SK-N-SH (cell line): ENCODE results near the gene TRPM3. TPM values are rescaled to one million over a fixed set of nuclear protein-coding genes. Genes with fewer than 3 reads are reported as not detected.

Experiments
- CTCF ChIA-PET: fragments of 300-600, 350-600 bp; formaldehyde crosslinking; extraction: SDS; loops from one replicate; lab custom pipeline; 2021; lab: Yijun Ruan, JAX
- POLR2A ChIA-PET: fragments of 350-600 bp; sonication (Branson Sonifier 250); formaldehyde crosslinking; extraction: SDS; loops from one replicate; lab custom pipeline; 2020; ENCODE audit warnings: antibody characterized with exemption, inconsistent platforms; lab: Yijun Ruan, JAX
- DNase-seq: peaks from one replicate; pipeline ENCODE4 v3.0.0; 2012
- H2AFZ ChIP-seq: fragments of 200-600 bp; sonication (generic); 2 replicates; pipeline ENCODE4 v1.8.1; 2016; ENCODE audit warnings: antibody characterized with exemption, mild to moderate bottlenecking, low read depth
- H3F3A ChIP-seq: fragments of 200-600 bp; sonication (generic); replicated peaks from 2 replicates; pipeline ENCODE3; 2016; ENCODE audit warnings: antibody characterized with exemption, mild to moderate bottlenecking; ENCODE audit not compliant: insufficient read depth
- H3K27ac ChIP-seq, 2 experiments: fragments of 200-500 bp in 1 of 2; fragments of 200-600 bp in 1 of 2; sonication (Bioruptor generic) in 1 of 2; sonication (generic), shearing (Covaris generic) in 1 of 2; 2 replicates each; pipeline versions ENCODE4 v1.5.1 to v1.6.1; 2014 to 2016; ENCODE audit warnings: low read depth in 2 of 2, inconsistent platforms in 1 of 2, low read length in 1 of 2, mild to moderate bottlenecking in 1 of 2, mixed read lengths in 1 of 2
- H3K27me3 ChIP-seq: fragments of 200-600 bp; sonication (generic), shearing (Covaris generic); 2 replicates; pipeline ENCODE4 v1.6.1; 2016; ENCODE audit warnings: mixed run types; ENCODE audit not compliant: insufficient read depth
- H3K36me3 ChIP-seq, 2 experiments: fragments of 200-500 bp in 1 of 2; fragments of 200-600 bp in 1 of 2; sonication (Bioruptor generic) in 1 of 2; sonication (generic) in 1 of 2; replicated peaks in 1 of 2; 2 replicates each; pipeline versions ENCODE3 to v1.5.1; 2014 to 2016; ENCODE audit warnings: low read length in 1 of 2, mild to moderate bottlenecking in 1 of 2; ENCODE audit not compliant: insufficient read depth in 2 of 2, control insufficient read depth in 1 of 2
- H3K4me1 ChIP-seq, 2 experiments: fragments of 200-500 bp in 1 of 2; fragments of 200-600 bp in 1 of 2; sonication (Bioruptor generic) in 1 of 2; sonication (generic), shearing (Covaris generic) in 1 of 2; 2 replicates each; pipeline versions ENCODE4 v1.5.1 to v1.6.1; 2014 to 2016; ENCODE audit warnings: low read depth in 1 of 2, low read length in 1 of 2, mixed run types in 1 of 2; ENCODE audit not compliant: insufficient read depth in 2 of 2, control insufficient read depth in 1 of 2
- H3K4me2 ChIP-seq: fragments of 200-600 bp; sonication (generic), shearing (Covaris generic); 2 replicates; pipeline ENCODE4 v1.6.1; 2017; ENCODE audit warnings: mixed run types
- H3K4me3 ChIP-seq, 2 experiments: fragments of 200-500 bp in 1 of 2; fragments of 200-600 bp in 1 of 2; sonication (Bioruptor generic) in 1 of 2; sonication (generic), shearing (Covaris generic) in 1 of 2; 2 replicates each; pipeline versions ENCODE4 v1.5.1 to v1.8.1; 2014 to 2016; ENCODE audit warnings: low read depth in 2 of 2, inconsistent platforms in 1 of 2, low read length in 1 of 2, mild to moderate bottlenecking in 1 of 2, mixed read lengths in 1 of 2, moderate library complexity in 1 of 2
- H3K79me2 ChIP-seq: fragments of 200-600 bp; sonication (generic); 2 replicates; pipeline ENCODE4 v1.8.1; 2017; ENCODE audit warnings: mild to moderate bottlenecking; ENCODE audit not compliant: insufficient read depth
- H3K9ac ChIP-seq: fragments of 200-600 bp; sonication (generic); 2 replicates; pipeline ENCODE4 v1.6.1; 2017; ENCODE audit warnings: mixed run types
- H3K9me2 ChIP-seq: fragments of 200-600 bp; sonication (generic); 2 replicates; pipeline ENCODE4 v1.6.1; 2017; ENCODE audit warnings: mixed run types
- H3K9me3 ChIP-seq: fragments of 200-600 bp; sonication (generic); 2 replicates; pipeline ENCODE4 v1.6.1; 2017; ENCODE audit warnings: mixed run types, mild to moderate bottlenecking, moderate library complexity
- H4K20me1 ChIP-seq: fragments of 200-600 bp; sonication (generic); 2 replicates; pipeline ENCODE4 v1.6.1; 2017; ENCODE audit warnings: mild to moderate bottlenecking, mixed run types; ENCODE audit not compliant: insufficient read depth
- CHD2 ChIP-seq: fragments of 150-350 bp; IDR thresholded peaks from 2 replicates; pipeline ENCODE4 v1.6.1; 2018; ENCODE audit warnings: low read length; ENCODE audit not compliant: partially characterized antibody
- EP300 ChIP-seq, 2 experiments: IDR thresholded peaks; 2 replicates each; pipeline versions ENCODE4 v1.4.0 to v1.6.1; 2012; ENCODE audit warnings: borderline replicate concordance in 1 of 2, low read depth in 1 of 2, low read length in 1 of 2
- FOSL2 ChIP-seq: IDR thresholded peaks from 2 replicates; pipeline ENCODE4 v1.4.0; 2012; ENCODE audit warnings: low read depth, mild to moderate bottlenecking, moderate library complexity, borderline replicate concordance
- FOXJ3 ChIP-seq: sonication (generic); formaldehyde crosslinking; IDR thresholded peaks from 2 replicates; pipeline ENCODE4 v1.5.1; 2020; ENCODE audit warnings: mild to moderate bottlenecking, missing genetic modification reagents
- GABPA ChIP-seq: IDR thresholded peaks from 2 replicates; pipeline ENCODE4 v1.4.0; 2012; ENCODE audit warnings: low read depth, mild to moderate bottlenecking
- GATA2 ChIP-seq: sonication (generic); formaldehyde crosslinking; IDR thresholded peaks from 2 replicates; pipeline ENCODE4 v1.5.0; 2020; ENCODE audit warnings: mild to moderate bottlenecking, missing genetic modification reagents
- IRF3 ChIP-seq: fragments of 150-350 bp; IDR thresholded peaks from 2 replicates; pipeline ENCODE4 v1.6.1; 2016; ENCODE audit warnings: mild to moderate bottlenecking, low read depth, low read length
- JUND ChIP-seq: IDR thresholded peaks from 2 replicates; pipeline ENCODE4 v1.4.0; 2012
- MAX ChIP-seq: IDR thresholded peaks from 2 replicates; pipeline ENCODE4 v1.4.0; 2012; ENCODE audit warnings: low read depth
- PBX3 ChIP-seq: IDR thresholded peaks from 2 replicates; pipeline ENCODE4; 2012
- POLR2AphosphoS5 ChIP-seq: IDR thresholded peaks from 2 replicates; pipeline ENCODE4 v1.6.1; 2012; ENCODE audit warnings: low read depth, low read length
- RFX5 ChIP-seq: IDR thresholded peaks from 2 replicates; pipeline ENCODE4 v1.6.1; 2012; ENCODE audit warnings: mild to moderate bottlenecking, improper control_type of control experiment, low read length
- RXRA ChIP-seq: IDR thresholded peaks from 2 replicates; pipeline ENCODE4 v1.4.0; 2012; ENCODE audit warnings: low read depth, mild to moderate bottlenecking, borderline replicate concordance
- SIN3A ChIP-seq: IDR thresholded peaks from 2 replicates; pipeline ENCODE4 v1.6.1; 2012; ENCODE audit warnings: low read depth, mild to moderate bottlenecking, low read length, moderate library complexity, borderline replicate concordance
- SMC3 ChIP-seq: IDR thresholded peaks from 2 replicates; pipeline ENCODE4 v1.6.1; 2012; ENCODE audit warnings: low read depth, low read length, improper control_type of control experiment
- TAF1 ChIP-seq: IDR thresholded peaks from 2 replicates; pipeline ENCODE4 v1.6.1; 2012; ENCODE audit warnings: low read depth, mild to moderate bottlenecking, low read length, moderate library complexity, borderline replicate concordance
- TCF12 ChIP-seq: IDR thresholded peaks from 2 replicates; pipeline ENCODE4 v1.4.0; 2012
- TEAD4 ChIP-seq: IDR thresholded peaks from 2 replicates; pipeline ENCODE4 v1.4.0; 2012; ENCODE audit warnings: mild to moderate bottlenecking, borderline replicate concordance; ENCODE audit not compliant: insufficient read depth
- USF1 ChIP-seq: IDR thresholded peaks from 2 replicates; pipeline ENCODE4 v1.4.0; 2012; ENCODE audit warnings: low read depth, borderline replicate concordance
- WGBS: methylation state at CpG from one replicate; pipeline ENCODE4 v1.1.6; 2017; ENCODE audit warnings: low lambda C conversion rate; 5-methylcytosine and 5-hydroxymethylcytosine counted together
- polyA plus RNA-seq, 3 experiments: library from polyadenylated mRNA; depleted of rRNA; stranded (reverse); fragments of >200 nt; gene quantifications; 2 replicates each; pipeline ENCODE4 v1.2.3, GENCODE V29; 2012
- TF ChIP-seq, protein P1 (sequence below): IDR thresholded peaks from 2 replicates; pipeline ENCODE4 v1.6.1; 2012; ENCODE audit warnings: mild to moderate bottlenecking, low read depth, low read length, moderate library complexity
- TF ChIP-seq, protein P2 (sequence below): IDR thresholded peaks from 2 replicates; pipeline ENCODE4 v1.4.0; 2012; ENCODE audit warnings: low read depth, borderline replicate concordance

The TRPM3 gene
- polyA plus RNA-seq, 1 of the 3 experiments (the other 2 are of a cell fraction): not detected

DNA sequence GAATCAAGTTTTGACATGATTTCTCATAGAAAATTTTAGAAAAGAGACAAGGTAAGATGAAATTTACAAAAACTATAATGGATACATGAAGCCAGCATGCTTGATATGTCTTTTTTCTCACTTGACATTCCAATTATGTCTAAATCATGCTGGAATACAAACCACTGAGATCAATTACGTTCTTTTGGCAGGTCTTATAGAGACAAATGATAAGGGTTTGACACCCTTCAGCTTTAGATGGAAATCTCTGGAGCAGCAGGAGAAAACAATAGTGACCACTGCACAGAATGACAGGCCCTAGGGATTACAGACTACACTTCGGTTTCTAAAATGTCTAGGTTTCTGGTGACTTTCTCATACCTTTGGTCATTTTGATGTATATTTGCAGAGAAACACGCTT, 342.9 kb downstream of the TRPM3 start (continued):
- TF ChIP-seq RFX5 (no peak), SMC3 (no peak), TCF12 (no peak), IRF3 (no peak)

DNA sequence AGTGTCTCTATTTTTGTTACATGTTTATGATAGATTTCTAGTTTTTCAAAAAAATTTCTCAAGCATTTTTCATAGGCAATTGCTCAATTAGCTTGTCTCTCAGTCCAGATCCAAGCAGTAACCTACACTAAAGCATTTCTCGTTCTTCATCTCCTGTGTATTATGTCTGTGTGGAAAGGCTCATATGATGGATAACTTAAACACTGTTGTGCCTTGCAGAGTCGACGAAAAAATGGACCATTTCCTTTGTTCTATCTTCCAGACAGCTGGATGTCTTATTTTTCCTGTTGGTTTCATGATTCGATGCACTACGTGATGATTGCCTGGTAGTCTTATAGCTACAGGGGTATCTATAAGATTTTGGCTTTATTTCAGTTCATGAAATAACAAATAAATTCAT, 347.8 kb downstream of the TRPM3 start:
- H2AFZ ChIP-seq: no peak overlapping the region
- no peaks in the 10 kb centered on the region for H3K9me2 ChIP-seq
- DNase-seq: no peak
- CTCF ChIA-PET: no interaction called here
- no peaks in the 10 kb centered on the region for H4K20me1 ChIP-seq
- 1% methylated on average over 5 of the region's 5 CpGs for WGBS
- no peak overlapping the region for H3K9ac ChIP-seq
- no peaks in the 10 kb centered on the region; the same call in 1 of the 2 replicates for H3K27me3 ChIP-seq
- H3F3A ChIP-seq: no peaks in the 10 kb centered on the region
- H3K4me3 ChIP-seq: no peak overlapping the region
- no peaks in the 10 kb centered on the region for H3K4me1 ChIP-seq
- no peak overlapping the region for H3K27ac ChIP-seq
- no peaks in the 10 kb centered on the region for H3K9me3 ChIP-seq
- no peak overlapping the region for H3K4me2 ChIP-seq
- no peak for TF ChIP-seq IRF3
- TF ChIP-seq MAX: no peak
- no peak for TF ChIP-seq GATA2 (CRISPR knock-in tag)
- TF ChIP-seq SIN3A: no peak
- TF ChIP-seq FOXJ3 (CRISPR knock-in tag): no peak
- TF ChIP-seq, protein P1, sequence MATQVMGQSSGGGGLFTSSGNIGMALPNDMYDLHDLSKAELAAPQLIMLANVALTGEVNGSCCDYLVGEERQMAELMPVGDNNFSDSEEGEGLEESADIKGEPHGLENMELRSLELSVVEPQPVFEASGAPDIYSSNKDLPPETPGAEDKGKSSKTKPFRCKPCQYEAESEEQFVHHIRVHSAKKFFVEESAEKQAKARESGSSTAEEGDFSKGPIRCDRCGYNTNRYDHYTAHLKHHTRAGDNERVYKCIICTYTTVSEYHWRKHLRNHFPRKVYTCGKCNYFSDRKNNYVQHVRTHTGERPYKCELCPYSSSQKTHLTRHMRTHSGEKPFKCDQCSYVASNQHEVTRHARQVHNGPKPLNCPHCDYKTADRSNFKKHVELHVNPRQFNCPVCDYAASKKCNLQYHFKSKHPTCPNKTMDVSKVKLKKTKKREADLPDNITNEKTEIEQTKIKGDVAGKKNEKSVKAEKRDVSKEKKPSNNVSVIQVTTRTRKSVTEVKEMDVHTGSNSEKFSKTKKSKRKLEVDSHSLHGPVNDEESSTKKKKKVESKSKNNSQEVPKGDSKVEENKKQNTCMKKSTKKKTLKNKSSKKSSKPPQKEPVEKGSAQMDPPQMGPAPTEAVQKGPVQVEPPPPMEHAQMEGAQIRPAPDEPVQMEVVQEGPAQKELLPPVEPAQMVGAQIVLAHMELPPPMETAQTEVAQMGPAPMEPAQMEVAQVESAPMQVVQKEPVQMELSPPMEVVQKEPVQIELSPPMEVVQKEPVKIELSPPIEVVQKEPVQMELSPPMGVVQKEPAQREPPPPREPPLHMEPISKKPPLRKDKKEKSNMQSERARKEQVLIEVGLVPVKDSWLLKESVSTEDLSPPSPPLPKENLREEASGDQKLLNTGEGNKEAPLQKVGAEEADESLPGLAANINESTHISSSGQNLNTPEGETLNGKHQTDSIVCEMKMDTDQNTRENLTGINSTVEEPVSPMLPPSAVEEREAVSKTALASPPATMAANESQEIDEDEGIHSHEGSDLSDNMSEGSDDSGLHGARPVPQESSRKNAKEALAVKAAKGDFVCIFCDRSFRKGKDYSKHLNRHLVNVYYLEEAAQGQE: no peak
- no peak for TF ChIP-seq FOSL2
- no peak for TF ChIP-seq POLR2AphosphoS5
- TF ChIP-seq TAF1: no peak
- TF ChIP-seq CHD2: no peak
- no peak for TF ChIP-seq USF1
- no peak for TF ChIP-seq TEAD4
- no peak for TF ChIP-seq GABPA
- TF ChIP-seq PBX3: no peak
- TF ChIP-seq EP300 (IDR thresholded peaks at IDR 0.05; ENCODE audit: borderline replicate concordance in 1 of 2, low read depth in 1 of 2, low read length in 1 of 2): no peak
- no peak for TF ChIP-seq RXRA
- TF ChIP-seq, protein P2, sequence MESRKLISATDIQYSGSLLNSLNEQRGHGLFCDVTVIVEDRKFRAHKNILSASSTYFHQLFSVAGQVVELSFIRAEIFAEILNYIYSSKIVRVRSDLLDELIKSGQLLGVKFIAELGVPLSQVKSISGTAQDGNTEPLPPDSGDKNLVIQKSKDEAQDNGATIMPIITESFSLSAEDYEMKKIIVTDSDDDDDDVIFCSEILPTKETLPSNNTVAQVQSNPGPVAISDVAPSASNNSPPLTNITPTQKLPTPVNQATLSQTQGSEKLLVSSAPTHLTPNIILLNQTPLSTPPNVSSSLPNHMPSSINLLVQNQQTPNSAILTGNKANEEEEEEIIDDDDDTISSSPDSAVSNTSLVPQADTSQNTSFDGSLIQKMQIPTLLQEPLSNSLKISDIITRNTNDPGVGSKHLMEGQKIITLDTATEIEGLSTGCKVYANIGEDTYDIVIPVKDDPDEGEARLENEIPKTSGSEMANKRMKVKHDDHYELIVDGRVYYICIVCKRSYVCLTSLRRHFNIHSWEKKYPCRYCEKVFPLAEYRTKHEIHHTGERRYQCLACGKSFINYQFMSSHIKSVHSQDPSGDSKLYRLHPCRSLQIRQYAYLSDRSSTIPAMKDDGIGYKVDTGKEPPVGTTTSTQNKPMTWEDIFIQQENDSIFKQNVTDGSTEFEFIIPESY: no peak
- no peak for TF ChIP-seq RFX5
- no peak for TF ChIP-seq JUND
- no peaks in the 10 kb centered on the region for H3K36me3 ChIP-seq
- POLR2A ChIA-PET: no interaction called here
- H3K79me2 ChIP-seq: no peaks in the 10 kb centered on the region
